HCT116 (cell line): ENCODE results near the gene ABHD12B.

ENCODE experiments used
- ATF3 ChIP-seq: IDR thresholded peaks from 2 replicates; pipeline ENCODE4 v1.6.1; 2012
- EGR1 ChIP-seq: IDR thresholded peaks from 2 replicates; pipeline ENCODE4 v1.6.1; 2012; ENCODE audit warnings: low read depth
- EZH2phosphoT487 ChIP-seq: fragments of 200-600 bp; IDR thresholded peaks from 2 replicates; pipeline ENCODE4 v1.6.1; 2018; ENCODE audit warnings: antibody characterized with exemption, borderline replicate concordance
- POLR2AphosphoS5 ChIP-seq: IDR thresholded peaks from 2 replicates; pipeline ENCODE4 v1.6.1; 2011; ENCODE audit warnings: mild to moderate bottlenecking, low read depth, low read length, moderate library complexity
- SP1 ChIP-seq: IDR thresholded peaks from 2 replicates; pipeline ENCODE4 v1.6.1; 2012; ENCODE audit warnings: low read depth
- SRF ChIP-seq: IDR thresholded peaks from 2 replicates; pipeline ENCODE4 v1.6.1; 2012; ENCODE audit warnings: low read depth
- ZBTB33 ChIP-seq: IDR thresholded peaks from 2 replicates; pipeline ENCODE4 v1.6.1; 2011; ENCODE audit warnings: mild to moderate bottlenecking, low read length, moderate library complexity; ENCODE audit not compliant: insufficient replicate concordance; ENCODE audit errors: extremely low read depth
- ZNF274 ChIP-seq: fragments of 200-500 bp; sonication (Bioruptor generic); IDR thresholded peaks from 2 replicates; pipeline ENCODE4 v1.6.1; 2014; ENCODE audit warnings: mild to moderate bottlenecking, low read depth, low read length, inconsistent platforms
- TF ChIP-seq, protein P1 (sequence below): IDR thresholded peaks from 2 replicates; pipeline ENCODE4 v1.6.1; 2012

GRCh38 chr14:50825307-50825706 lies 46.5 kb upstream of the ABHD12B start:
- TF ChIP-seq SP1: no peak
- no peak for TF ChIP-seq ATF3
- TF ChIP-seq, protein P1, sequence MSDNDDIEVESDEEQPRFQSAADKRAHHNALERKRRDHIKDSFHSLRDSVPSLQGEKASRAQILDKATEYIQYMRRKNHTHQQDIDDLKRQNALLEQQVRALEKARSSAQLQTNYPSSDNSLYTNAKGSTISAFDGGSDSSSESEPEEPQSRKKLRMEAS: no peak
- no peak for TF ChIP-seq EGR1
- TF ChIP-seq ZBTB33: no peak
- TF ChIP-seq SRF: no peak
- no peak for TF ChIP-seq ZNF274
- TF ChIP-seq POLR2AphosphoS5: no peak
- no peak for TF ChIP-seq EZH2phosphoT487
